Immature natural killer cell (primary cell): ENCODE results near the gene TNFSF12. TPM values are rescaled to one million over a fixed set of nuclear protein-coding genes. Genes with fewer than 3 reads are reported as not detected.

Experiments
- DNase-seq, 3 donors: peaks; one replicate each; pipeline ENCODE4 v3.0.0; 2022; ENCODE audit warnings: mixed read lengths in 1 of 3
- H3K27ac Mint-ChIP-seq, 6 donors: one replicate each; pipeline ENCODE4 v1.8.0; 2020; ENCODE audit warnings: mixed read lengths in 6 of 6, mild to moderate bottlenecking in 5 of 6, inconsistent platforms in 4 of 6, moderate library complexity in 3 of 6
- H3K27me3 Mint-ChIP-seq, 3 donors: one replicate each; pipeline ENCODE4 v1.8.0; 2020 to 2021; ENCODE audit warnings: low read depth in 3 of 3, mild to moderate bottlenecking in 3 of 3, mixed read lengths in 3 of 3, moderate library complexity in 3 of 3, inconsistent platforms in 1 of 3
- H3K36me3 Mint-ChIP-seq, 3 donors: one replicate each; pipeline ENCODE4 v1.8.0; 2020; ENCODE audit warnings: mixed read lengths in 3 of 3, inconsistent platforms in 2 of 3, mild to moderate bottlenecking in 2 of 3
- H3K4me1 Mint-ChIP-seq, 2 donors: one replicate each; pipeline ENCODE4 v1.8.0; 2020; ENCODE audit warnings: inconsistent platforms in 2 of 2, mild to moderate bottlenecking in 2 of 2, mixed read lengths in 2 of 2, moderate library complexity in 1 of 2
- H3K4me3 Mint-ChIP-seq, 5 donors: one replicate each; pipeline ENCODE4 v1.8.0; 2020; ENCODE audit warnings: mild to moderate bottlenecking in 5 of 5, mixed read lengths in 5 of 5, inconsistent platforms in 3 of 5, moderate library complexity in 3 of 5
- H3K9me3 Mint-ChIP-seq, 6 donors: one replicate each; pipeline ENCODE4 v1.8.0; 2020; ENCODE audit warnings: mild to moderate bottlenecking in 6 of 6, mixed read lengths in 6 of 6, inconsistent platforms in 4 of 6, moderate library complexity in 3 of 6
- polyA plus RNA-seq, 3 donors: library from polyadenylated mRNA; unstranded; fragments of 300-500 nt; fragmentation: Illumina TruSeq; gene quantifications; one replicate each; pipeline ENCODE4 v1.2.3, GENCODE V29; 2021

TNFSF12 gene
- polyA plus RNA-seq, 3 donors from 2014 or later = 32.1 to 69.9 (median 32.7) TPM

GRCh38 chr17:7515911-7516610, 32.8 kb upstream of the TNFSF12 start:
- Mint-ChIP-seq H3K27ac (peak overlapping the region in 1 of 6 donors; percentile 28), H3K9me3 (no peaks in the 10 kb centered on the region), H3K36me3 (peaks cover 4 to 16% (median 8%) of the 10 kb centered on the region in 3 donors)

DNA sequence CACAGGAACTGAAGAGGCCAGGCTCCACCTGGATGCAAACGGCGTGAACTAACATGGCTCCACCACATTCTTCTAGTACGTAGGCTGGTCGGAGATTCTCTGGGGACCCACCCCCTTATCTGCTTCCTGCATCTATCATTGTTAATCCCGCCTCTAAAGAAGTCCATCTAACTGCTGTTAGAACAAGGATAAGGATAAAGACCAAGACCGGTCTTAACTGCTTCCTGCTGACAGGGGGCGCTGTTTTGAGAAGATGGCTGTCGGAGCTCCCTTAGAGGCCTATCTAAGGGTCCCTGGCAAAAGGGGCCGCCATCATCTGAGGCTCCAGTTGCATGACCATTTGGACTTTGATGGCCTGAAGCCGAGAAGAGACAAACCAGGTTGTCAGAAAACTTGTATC, 25.8 kb upstream of the TNFSF12 start:
- peaks cover 0 to 3% (median 0%) of the 10 kb centered on the region in 3 donors for H3K27me3 Mint-ChIP-seq
- H3K4me3 Mint-ChIP-seq = no peak overlapping the region
- peaks cover 0 to 2% of the 10 kb centered on the region in 2 donors for H3K4me1 Mint-ChIP-seq
- peaks cover 0 to 7% (median 3%) of the 10 kb centered on the region in 3 donors for H3K36me3 Mint-ChIP-seq
- H3K27ac Mint-ChIP-seq = no peak overlapping the region
- peak in 2 of 3 donors; percentile 37 to 43 for DNase-seq
- peaks cover 0 to 13% (median 2%) of the 10 kb centered on the region in 6 donors for H3K9me3 Mint-ChIP-seq

More at GRCh38 chr17:7515911-7516610, 32.8 kb upstream of the TNFSF12 start:
- Mint-ChIP-seq H3K4me3 (no peak overlapping the region), H3K27me3 (peaks cover 3 to 7% (median 4%) of the 10 kb centered on the region in 3 donors), H3K4me1 (no peaks in the 10 kb centered on the region)
- DNase-seq = no peak

DNA sequence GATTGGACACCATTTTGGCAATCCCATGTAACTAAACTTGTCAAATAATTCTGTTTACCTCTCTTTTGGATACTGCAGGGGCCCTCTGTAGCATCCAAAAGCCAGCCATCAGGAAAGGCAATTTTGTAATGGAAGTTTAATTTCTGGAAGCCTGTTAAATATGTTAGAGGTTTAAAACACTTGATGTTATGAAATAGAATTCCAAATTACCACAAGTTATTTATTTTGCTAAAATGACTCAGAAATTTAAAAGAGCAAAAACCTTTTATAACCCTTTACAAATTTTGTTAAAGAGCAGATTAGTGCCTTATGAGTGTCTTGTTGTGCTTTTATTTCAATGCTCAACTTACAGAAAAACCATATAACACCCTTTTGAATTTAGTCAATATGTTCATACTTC, 20.0 kb upstream of the TNFSF12 start:
- H3K27me3 Mint-ChIP-seq = peaks cover 2 to 4% (median 4%) of the 10 kb centered on the region in 3 donors
- no peak for DNase-seq
- H3K9me3 Mint-ChIP-seq = peaks cover 18 to 37% (median 25%) of the 10 kb centered on the region in 6 donors
- H3K4me1 Mint-ChIP-seq = no peaks in the 10 kb centered on the region
- peaks cover 7 to 16% (median 7%) of the 10 kb centered on the region in 3 donors for H3K36me3 Mint-ChIP-seq
- H3K27ac Mint-ChIP-seq = no peak overlapping the region
- H3K4me3 Mint-ChIP-seq = no peak overlapping the region

DNA sequence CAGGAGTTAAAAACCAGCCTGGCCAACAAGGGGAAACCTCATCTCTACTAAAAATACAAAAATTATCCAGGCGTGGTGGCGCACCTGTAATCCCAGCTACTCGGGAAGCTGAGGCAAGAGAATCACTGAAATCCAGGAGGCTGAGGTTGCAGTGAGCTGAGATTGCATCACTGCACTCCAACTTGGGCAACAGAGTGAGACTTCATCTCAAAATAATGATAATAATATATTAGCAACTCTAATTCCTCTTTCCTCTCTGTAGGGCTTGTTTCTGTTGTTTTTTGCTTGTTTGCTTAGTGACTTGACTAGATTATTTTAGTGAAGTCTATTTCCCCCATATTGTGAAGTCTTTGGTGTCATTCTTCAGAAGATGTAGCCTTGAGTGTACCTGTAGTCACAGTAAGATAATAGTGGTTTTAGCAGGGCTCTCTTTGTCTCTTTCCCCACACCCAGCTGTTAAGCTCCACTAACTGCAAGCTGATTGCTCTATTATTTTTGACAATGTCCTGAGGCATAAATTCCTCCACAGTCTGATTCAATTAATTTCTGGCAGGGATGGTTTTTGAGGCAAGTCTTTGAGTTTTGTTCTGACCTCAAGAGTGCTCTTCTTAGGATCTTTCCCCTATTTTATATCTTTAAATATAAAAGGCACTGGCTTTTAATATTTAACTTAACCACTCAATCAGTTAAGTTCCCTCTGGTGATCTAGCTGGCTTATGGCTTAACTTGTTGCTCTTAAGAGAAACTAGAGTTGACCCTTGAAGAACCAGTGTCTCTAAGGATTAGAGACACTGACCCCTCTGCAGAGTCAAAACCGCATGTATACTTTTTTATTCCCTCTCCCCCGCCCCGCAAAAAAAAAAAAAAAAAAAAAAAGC, 18.6 kb upstream of the TNFSF12 start:
- H3K27ac Mint-ChIP-seq = no peak overlapping the region
- peaks cover 18 to 37% (median 25%) of the 10 kb centered on the region in 6 donors for H3K9me3 Mint-ChIP-seq
- no peak for DNase-seq
- peaks cover 7 to 16% (median 7%) of the 10 kb centered on the region in 3 donors for H3K36me3 Mint-ChIP-seq
- peaks cover 2 to 4% (median 4%) of the 10 kb centered on the region in 3 donors for H3K27me3 Mint-ChIP-seq
- no peaks in the 10 kb centered on the region for H3K4me1 Mint-ChIP-seq
- no peak overlapping the region for H3K4me3 Mint-ChIP-seq

DNA sequence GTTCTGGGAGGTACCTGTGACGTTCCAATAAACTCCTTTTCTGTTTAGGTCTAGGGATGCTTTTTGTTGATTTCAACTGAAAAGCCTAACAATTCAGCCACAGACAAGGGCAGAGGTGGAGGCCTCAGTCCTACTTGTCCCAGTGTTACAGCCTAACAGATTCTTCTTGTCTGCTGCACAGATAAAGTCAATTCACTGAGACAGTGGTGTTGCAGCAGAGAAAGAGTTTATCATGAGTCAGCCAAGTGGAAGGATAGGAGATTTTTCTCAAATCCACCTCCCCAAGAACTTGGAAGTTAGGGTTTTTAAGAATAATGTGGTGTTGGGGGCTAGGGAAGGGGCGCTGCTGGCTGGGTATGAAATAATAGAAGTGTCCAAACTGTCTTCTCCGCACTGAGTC, 10.8 kb upstream of the TNFSF12 start:
- Mint-ChIP-seq H3K9me3 (peaks cover 0 to 3% (median 0%) of the 10 kb centered on the region in 6 donors), H3K36me3 (no peaks in the 10 kb centered on the region), H3K4me3 (no peak overlapping the region), H3K27me3 (peaks cover 3 to 4% (median 4%) of the 10 kb centered on the region in 3 donors), H3K27ac (no peak overlapping the region), H3K4me1 (no peaks in the 10 kb centered on the region)
- DNase-seq = no peak

DNA sequence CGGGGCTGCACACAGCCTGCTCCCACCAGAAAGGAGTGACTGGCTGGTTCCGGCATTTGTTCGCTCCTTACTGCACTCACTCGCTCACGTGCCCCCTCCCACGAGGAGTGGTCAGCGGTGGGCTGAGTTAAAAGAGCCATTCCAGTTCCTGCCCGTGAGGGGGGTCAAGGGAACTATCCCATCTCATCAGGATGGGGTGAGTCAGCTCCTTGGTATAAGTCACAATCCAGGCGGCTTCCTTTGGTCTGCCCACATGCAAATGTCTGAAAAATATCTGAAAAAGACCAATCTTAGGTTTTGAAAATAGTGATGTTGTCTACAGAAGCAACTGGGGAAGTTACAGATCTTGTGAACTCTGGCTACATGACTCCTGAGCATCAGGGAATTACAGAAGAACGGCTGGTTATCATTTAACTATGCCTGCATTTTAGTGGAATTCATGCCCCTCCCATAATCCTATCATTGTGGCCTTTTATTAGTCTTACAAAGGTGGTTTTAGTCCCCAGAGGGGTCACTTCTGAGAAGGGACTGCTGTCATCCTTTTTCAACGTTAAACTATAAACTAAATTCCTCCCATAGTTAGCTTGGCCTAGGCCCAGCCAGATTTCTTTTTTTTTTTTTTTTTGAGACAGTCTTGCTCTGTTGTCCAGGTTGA, 9.8 kb upstream of the TNFSF12 start:
- Mint-ChIP-seq H3K27me3 (peaks cover 3 to 4% (median 4%) of the 10 kb centered on the region in 3 donors), H3K27ac (no peak overlapping the region), H3K9me3 (peaks cover 0 to 3% (median 0%) of the 10 kb centered on the region in 6 donors), H3K4me1 (no peaks in the 10 kb centered on the region), H3K36me3 (no peaks in the 10 kb centered on the region), H3K4me3 (no peak overlapping the region)
- no peak for DNase-seq

DNA sequence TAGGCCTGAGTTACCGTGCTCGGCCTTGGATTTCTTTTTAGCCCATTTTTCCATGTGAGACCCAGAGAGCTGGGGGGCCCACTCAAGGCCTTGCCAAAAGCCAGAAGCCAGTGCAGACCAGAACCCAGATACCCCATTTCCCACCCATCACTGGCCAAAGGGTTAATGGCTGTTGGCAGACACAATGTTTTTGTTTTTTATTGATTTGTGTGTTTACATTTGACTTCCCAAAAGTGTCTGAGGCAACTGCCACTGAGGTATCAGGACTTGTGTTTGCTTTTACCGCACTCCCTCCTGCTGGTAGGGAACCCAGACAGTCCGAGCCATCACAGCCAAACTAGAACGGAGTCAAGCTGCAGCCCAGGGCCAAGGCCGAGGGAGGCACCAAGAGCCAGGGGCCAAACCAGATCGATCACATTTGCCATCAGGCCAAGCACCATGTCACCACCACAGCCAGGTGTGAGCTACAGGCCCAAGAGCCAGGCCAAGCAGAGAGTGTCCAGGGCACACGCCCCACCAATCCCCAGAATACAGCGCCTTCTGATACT, 7.7 kb upstream of the TNFSF12 start:
- Mint-ChIP-seq H3K27me3 (peaks cover 0 to 4% (median 4%) of the 10 kb centered on the region in 3 donors), H3K36me3 (no peaks in the 10 kb centered on the region), H3K27ac (no peak overlapping the region), H3K4me3 (no peak overlapping the region), H3K4me1 (no peaks in the 10 kb centered on the region), H3K9me3 (peaks cover 0 to 3% (median 0%) of the 10 kb centered on the region in 6 donors)
- DNase-seq = no peak

GRCh38 chr17:7544911-7545310, 3.9 kb upstream of the TNFSF12 start:
- H3K4me1 Mint-ChIP-seq = peaks cover 20 to 21% of the 10 kb centered on the region in 2 donors
- H3K27ac Mint-ChIP-seq = no peak overlapping the region
- H3K27me3 Mint-ChIP-seq = peaks cover 1 to 5% (median 2%) of the 10 kb centered on the region in 3 donors
- no peaks in the 10 kb centered on the region for H3K9me3 Mint-ChIP-seq
- H3K4me3 Mint-ChIP-seq = no peak overlapping the region
- no peaks in the 10 kb centered on the region for H3K36me3 Mint-ChIP-seq
- DNase-seq = no peak

- Mint-ChIP-seq H3K4me1 (peaks cover 57 to 63% of the 10 kb centered on the region in 2 donors), H3K9me3 (no peaks in the 10 kb centered on the region)
- peak; percentile 15 to 28 (median 26) for DNase-seq
Measured at GRCh38 chr17:7549401-7550055, 670 bp downstream of the TNFSF12 start.

GRCh38 chr17:7550344-7550743, 1.5 kb downstream of the TNFSF12 start:
- H3K27ac Mint-ChIP-seq = peak overlapping the region; percentile 30 to 92 (median 88)
- H3K4me1 Mint-ChIP-seq = peaks cover 58 to 66% of the 10 kb centered on the region in 2 donors
- H3K9me3 Mint-ChIP-seq = no peaks in the 10 kb centered on the region
- DNase-seq = no peak
- peak overlapping the region in 4 of 5 donors; percentile 57 to 92 (median 89) for H3K4me3 Mint-ChIP-seq
- H3K36me3 Mint-ChIP-seq = peaks cover 4 to 10% (median 10%) of the 10 kb centered on the region in 3 donors
- peaks cover 0 to 10% (median 1%) of the 10 kb centered on the region in 3 donors for H3K27me3 Mint-ChIP-seq

More at GRCh38 chr17:7549401-7550055, 670 bp downstream of the TNFSF12 start:
- Mint-ChIP-seq H3K4me3 (peak overlapping the region; percentile 86 to 92 (median 88)), H3K36me3 (peaks cover 4 to 9% (median 9%) of the 10 kb centered on the region in 3 donors), H3K27ac (peak overlapping the region; percentile 79 to 92 (median 90)), H3K27me3 (peaks cover 0 to 10% (median 1%) of the 10 kb centered on the region in 3 donors)

GRCh38 chr17:7551396-7551795, 2.5 kb downstream of the TNFSF12 start:
- H3K4me1 Mint-ChIP-seq = peaks cover 59 to 70% of the 10 kb centered on the region in 2 donors
- peak overlapping the region; percentile 63 to 92 (median 87) for H3K27ac Mint-ChIP-seq
- peaks cover 0 to 10% (median 2%) of the 10 kb centered on the region in 3 donors for H3K27me3 Mint-ChIP-seq
- peaks cover 6 to 13% (median 12%) of the 10 kb centered on the region in 3 donors for H3K36me3 Mint-ChIP-seq
- H3K9me3 Mint-ChIP-seq = no peaks in the 10 kb centered on the region
- DNase-seq = no peak
- H3K4me3 Mint-ChIP-seq = peak overlapping the region; percentile 34 to 58 (median 54)

DNA sequence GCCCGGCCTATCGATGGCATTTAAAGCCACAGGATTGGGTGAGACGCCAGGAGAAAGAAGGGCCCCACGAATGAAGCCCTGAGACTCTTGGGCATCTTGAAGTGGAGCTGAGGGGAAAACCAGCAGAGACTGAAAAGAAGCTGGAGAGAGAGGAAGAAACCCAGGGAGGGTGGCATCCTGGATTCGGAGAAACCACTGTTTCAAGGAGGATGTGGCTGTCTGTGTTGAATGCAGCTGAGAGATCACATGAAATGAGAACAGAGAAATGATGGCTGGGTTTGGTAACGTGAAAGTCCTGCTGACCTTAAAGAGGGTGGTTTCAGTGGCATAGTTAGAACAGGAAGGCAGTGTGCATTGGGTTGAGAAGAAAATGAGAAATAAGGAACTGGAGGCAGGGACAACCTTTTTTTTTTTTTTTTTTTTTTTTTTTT, 3.8 kb downstream of the TNFSF12 start:
- peak overlapping the region; percentile 63 to 71 (median 69) for H3K4me3 Mint-ChIP-seq
- DNase-seq = peak; percentile 22 to 44 (median 42)
- peaks cover 59 to 66% of the 10 kb centered on the region in 2 donors for H3K4me1 Mint-ChIP-seq
- no peaks in the 10 kb centered on the region for H3K9me3 Mint-ChIP-seq
- peaks cover 8 to 13% (median 12%) of the 10 kb centered on the region in 3 donors for H3K36me3 Mint-ChIP-seq
- H3K27ac Mint-ChIP-seq = peak overlapping the region; percentile 82 to 95 (median 90)
- peaks cover 0 to 10% (median 3%) of the 10 kb centered on the region in 3 donors for H3K27me3 Mint-ChIP-seq
